A549 treated with CORT108297 at 1 μM for 4 hours (cell line): Measurements from ENCODE around the gene CENPK. TPM values are rescaled to one million over a fixed set of nuclear protein-coding genes. Genes with fewer than 3 reads are reported as not detected.

Experiments used
- total RNA-seq: library from RNA; stranded (reverse); fragments of 200-300 nt; extraction: Qiagen RNA extraction; gene quantifications from 5 replicates; pipeline ENCODE4 v1.2.3, GENCODE V29; 2022

Gene CENPK, protein sequence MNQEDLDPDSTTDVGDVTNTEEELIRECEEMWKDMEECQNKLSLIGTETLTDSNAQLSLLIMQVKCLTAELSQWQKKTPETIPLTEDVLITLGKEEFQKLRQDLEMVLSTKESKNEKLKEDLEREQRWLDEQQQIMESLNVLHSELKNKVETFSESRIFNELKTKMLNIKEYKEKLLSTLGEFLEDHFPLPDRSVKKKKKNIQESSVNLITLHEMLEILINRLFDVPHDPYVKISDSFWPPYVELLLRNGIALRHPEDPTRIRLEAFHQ
- 27.8 to 40.9 TPM (median 31.1 TPM) in 5 replicates for total RNA-seq

DNA sequence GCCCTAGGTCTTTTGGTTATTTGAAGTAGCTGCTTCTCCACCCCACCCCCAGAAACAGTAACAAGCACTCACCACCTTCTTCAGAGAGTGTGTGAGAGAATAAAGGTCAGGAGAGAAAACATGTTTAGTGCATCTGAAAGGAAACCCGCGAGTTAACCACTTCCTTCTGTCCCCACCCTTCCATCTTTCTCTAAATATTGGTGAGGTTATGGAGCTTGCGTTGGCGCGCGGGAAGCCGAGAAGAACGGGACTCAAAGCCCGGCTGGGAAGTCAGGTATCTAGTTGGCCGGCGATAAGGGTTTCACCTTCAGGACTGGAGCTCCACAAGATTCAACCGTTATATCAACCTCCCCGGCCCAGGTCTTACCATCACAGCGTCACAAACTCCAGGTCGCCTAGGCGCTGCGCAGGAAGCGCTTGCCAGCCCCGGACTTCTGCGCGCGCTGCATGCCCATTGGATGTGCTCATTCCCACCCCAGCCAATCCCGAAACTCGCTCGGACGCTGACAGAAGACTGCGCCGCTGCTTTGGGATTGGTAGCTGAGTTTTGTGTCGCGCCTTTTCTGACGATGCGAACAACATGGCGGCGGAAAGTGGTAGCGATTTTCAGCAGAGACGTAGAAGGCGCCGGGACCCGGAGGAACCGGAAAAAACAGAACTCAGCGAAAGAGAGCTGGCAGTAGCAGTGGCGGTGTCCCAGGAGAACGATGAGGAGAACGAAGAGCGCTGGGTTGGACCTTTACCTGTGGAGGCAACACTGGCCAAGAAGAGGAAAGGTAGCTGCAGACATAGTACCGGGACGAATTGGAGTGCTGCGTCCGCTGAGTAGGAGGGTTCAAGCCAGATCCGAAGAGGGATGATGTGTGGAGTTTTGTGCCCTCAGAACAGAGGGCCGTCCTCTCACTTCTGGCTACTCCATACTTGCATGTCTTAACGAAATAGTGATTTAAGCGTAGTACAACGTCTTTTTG lies at the start of gene CENPK, which contains the start of gene PPWD1:
Gene CENPK, minus strand, starts transcription at position 438 of the 971 bp plus-strand sequence. CDS start 8,261 bp downstream, outside the sequence.
Gene PPWD1, plus strand, starts transcription at position 566 of the 971 bp plus-strand sequence. Its CDS starts 15 bp downstream, at position 581.

DNA sequence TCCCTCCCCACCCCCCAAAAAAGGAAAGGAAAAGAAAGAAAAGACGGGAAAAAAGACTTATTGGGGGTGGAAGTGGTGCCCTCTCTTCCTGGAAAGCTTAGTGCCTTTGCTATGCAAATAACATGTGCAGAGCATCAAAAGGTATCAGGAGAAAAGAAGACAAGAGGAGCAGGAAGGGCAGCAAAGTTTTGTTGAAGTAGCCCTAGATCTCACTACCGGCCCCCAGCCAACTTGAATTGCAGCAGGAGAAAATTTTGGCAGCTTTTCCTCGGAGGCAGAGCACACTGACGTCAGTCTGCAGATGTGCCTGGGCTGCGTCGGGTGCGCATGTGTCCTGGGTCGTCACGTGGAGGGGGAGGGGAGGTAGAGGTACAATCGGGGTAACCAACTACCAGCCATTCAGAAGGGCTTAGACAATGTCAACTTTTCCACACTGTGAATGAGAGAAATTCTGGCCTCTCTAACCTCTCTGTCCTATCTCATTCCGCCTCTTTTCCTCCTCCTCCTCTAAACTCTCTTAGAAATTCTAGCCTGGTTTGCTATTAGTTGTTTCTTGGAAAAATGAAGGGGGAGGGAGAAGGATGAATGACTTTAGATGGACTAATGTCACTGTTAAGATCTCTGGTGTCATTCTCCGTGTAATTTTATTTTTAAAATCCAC lies 81.2 kb downstream of the CENPK start, which contains the start of gene ADAMTS6:
Gene ADAMTS6, minus strand, starts transcription at position 286 of the 661 bp plus-strand sequence. CDS start 8,247 bp downstream, outside the sequence.

Other genes starting within 250 kb of the CENPK start
- 0.03 to 0.12 TPM (median 0.10 TPM) in 5 replicates for gene ADAMTS6, start 81.2 kb downstream of the CENPK start, total RNA-seq
- gene PPWD1, start 128 bp upstream of the CENPK start, total RNA-seq, result 17.5 to 22.9 TPM (median 18.6 TPM) in 5 replicates
- 5.9 to 7.9 TPM (median 7.2 TPM) in 5 replicates for gene TRIM23, start 61.2 kb upstream of the CENPK start, total RNA-seq
- gene SHLD3, start 61.9 kb upstream of the CENPK start, total RNA-seq, result 2.0 to 3.3 TPM (median 2.2 TPM) in 5 replicates
- gene TRAPPC13, start 61.9 kb upstream of the CENPK start, total RNA-seq, result 11.6 to 15.1 TPM (median 13.7 TPM) in 5 replicates
- gene SGTB, start 158.9 kb upstream of the CENPK start, total RNA-seq, result 5.6 to 7.6 TPM (median 7.1 TPM) in 5 replicates
- gene NLN, start 159.0 kb upstream of the CENPK start, total RNA-seq, result 47.4 to 76.0 TPM (median 65.1 TPM) in 5 replicates